Ishikawa (cell line): Measurements from ENCODE around the gene WDR88.
A peak's percentile ranks its signal among the peaks of the same experiment; 100 is the strongest.

Experiments used
- CEBPB ChIP-seq: IDR thresholded peaks from 2 replicates; pipeline ENCODE4 v1.6.1; 2012
- CREB1 ChIP-seq: IDR thresholded peaks from 2 replicates; pipeline ENCODE4 v1.6.1; 2012; ENCODE audit warnings: low read depth
- EGR1 ChIP-seq: IDR thresholded peaks from 2 replicates; pipeline ENCODE4 v1.6.1; 2012
- EP300 ChIP-seq: IDR thresholded peaks from 2 replicates; pipeline ENCODE4 v1.6.1; 2012; ENCODE audit warnings: borderline replicate concordance
- FOXM1 ChIP-seq: IDR thresholded peaks from 2 replicates; pipeline ENCODE4 v1.6.1; 2012; ENCODE audit warnings: low read depth, borderline replicate concordance
- NFIC ChIP-seq: IDR thresholded peaks from 2 replicates; pipeline ENCODE4 v1.6.1; 2012
- RAD21 ChIP-seq: IDR thresholded peaks from 2 replicates; pipeline ENCODE4 v1.6.1; 2012; ENCODE audit warnings: low read depth
- TAF1 ChIP-seq: IDR thresholded peaks from 2 replicates; pipeline ENCODE4 v1.6.1; 2012; ENCODE audit warnings: low read depth, mild to moderate bottlenecking
- TCF12 ChIP-seq: IDR thresholded peaks from 2 replicates; pipeline ENCODE4 v1.6.1; 2012; ENCODE audit warnings: low read depth
- TEAD4 ChIP-seq: IDR thresholded peaks from 2 replicates; pipeline ENCODE4 v1.6.1; 2012
- YY1 ChIP-seq: IDR thresholded peaks from 2 replicates; pipeline ENCODE4 v1.6.1; 2012; ENCODE audit warnings: low read depth
- ZBTB7A ChIP-seq: IDR thresholded peaks from 2 replicates; pipeline ENCODE4 v1.6.1; 2012; ENCODE audit warnings: low read depth
- TF ChIP-seq, protein P1 (sequence below): IDR thresholded peaks from 2 replicates; pipeline ENCODE4 v1.6.1; 2012
- TF ChIP-seq, protein P2 (sequence below): IDR thresholded peaks from 2 replicates; pipeline ENCODE4 v1.6.1; 2012; ENCODE audit warnings: low read depth, mild to moderate bottlenecking
- TF ChIP-seq, protein P3 (sequence below): IDR thresholded peaks from 2 replicates; pipeline ENCODE4 v1.6.1; 2012

WDR88 gene

DNA sequence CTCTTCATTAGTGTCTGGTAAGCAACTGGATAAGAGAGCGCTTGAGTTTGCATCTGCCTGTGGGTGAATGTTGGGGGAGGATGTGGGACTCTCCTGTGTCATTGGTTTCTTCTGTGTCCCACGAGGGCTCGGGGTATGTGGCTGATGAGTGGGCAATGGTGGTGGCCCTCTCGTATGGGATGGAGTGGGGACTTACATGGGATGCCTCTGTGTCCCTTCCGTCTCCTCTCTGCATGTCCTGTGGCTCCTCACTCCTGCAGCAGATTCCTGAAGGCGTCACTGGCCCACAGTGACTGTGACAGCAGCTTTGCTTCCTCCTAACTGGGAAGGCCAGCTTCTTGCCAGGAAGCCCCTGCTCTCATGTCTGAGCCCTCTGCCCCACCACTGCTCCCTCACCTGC is 59.6 kb downstream of the WDR88 start:
- TF ChIP-seq, protein P1, sequence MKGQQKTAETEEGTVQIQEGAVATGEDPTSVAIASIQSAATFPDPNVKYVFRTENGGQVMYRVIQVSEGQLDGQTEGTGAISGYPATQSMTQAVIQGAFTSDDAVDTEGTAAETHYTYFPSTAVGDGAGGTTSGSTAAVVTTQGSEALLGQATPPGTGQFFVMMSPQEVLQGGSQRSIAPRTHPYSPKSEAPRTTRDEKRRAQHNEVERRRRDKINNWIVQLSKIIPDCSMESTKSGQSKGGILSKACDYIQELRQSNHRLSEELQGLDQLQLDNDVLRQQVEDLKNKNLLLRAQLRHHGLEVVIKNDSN = no peak
- TF ChIP-seq YY1 = no peak
- no peak for TF ChIP-seq NFIC
- no peak for TF ChIP-seq CREB1
- TF ChIP-seq EP300 = no peak
- TF ChIP-seq TEAD4 = no peak
- TF ChIP-seq EGR1 = no peak
- TF ChIP-seq ZBTB7A = no peak
- no peak for TF ChIP-seq RAD21
- TF ChIP-seq CEBPB = no peak
- TF ChIP-seq, protein P2, sequence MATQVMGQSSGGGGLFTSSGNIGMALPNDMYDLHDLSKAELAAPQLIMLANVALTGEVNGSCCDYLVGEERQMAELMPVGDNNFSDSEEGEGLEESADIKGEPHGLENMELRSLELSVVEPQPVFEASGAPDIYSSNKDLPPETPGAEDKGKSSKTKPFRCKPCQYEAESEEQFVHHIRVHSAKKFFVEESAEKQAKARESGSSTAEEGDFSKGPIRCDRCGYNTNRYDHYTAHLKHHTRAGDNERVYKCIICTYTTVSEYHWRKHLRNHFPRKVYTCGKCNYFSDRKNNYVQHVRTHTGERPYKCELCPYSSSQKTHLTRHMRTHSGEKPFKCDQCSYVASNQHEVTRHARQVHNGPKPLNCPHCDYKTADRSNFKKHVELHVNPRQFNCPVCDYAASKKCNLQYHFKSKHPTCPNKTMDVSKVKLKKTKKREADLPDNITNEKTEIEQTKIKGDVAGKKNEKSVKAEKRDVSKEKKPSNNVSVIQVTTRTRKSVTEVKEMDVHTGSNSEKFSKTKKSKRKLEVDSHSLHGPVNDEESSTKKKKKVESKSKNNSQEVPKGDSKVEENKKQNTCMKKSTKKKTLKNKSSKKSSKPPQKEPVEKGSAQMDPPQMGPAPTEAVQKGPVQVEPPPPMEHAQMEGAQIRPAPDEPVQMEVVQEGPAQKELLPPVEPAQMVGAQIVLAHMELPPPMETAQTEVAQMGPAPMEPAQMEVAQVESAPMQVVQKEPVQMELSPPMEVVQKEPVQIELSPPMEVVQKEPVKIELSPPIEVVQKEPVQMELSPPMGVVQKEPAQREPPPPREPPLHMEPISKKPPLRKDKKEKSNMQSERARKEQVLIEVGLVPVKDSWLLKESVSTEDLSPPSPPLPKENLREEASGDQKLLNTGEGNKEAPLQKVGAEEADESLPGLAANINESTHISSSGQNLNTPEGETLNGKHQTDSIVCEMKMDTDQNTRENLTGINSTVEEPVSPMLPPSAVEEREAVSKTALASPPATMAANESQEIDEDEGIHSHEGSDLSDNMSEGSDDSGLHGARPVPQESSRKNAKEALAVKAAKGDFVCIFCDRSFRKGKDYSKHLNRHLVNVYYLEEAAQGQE = no peak
- TF ChIP-seq TCF12 = no peak

DNA sequence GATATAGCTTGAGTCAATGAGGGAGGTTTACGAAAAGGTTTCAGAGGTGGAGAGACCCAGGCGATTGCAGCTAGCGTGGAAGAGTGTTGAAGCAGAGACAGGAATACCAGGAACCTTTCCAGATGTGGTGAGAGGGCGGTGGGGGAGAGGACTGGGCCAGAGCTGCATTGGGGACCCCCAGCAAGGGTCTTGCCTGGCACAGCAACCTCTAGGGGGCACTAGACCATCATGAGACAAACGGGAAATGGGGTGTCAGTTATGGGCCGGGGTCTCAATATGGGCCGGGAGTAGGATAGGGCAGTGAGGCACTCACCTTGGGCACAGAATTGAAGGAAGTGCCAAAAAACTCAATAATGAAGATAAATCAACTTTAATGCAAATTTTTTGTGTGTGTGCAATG is 60.1 kb downstream of the WDR88 start:
- peak; percentile 45; the same call in 1 of the 2 replicates for TF ChIP-seq ZBTB7A
- TF ChIP-seq TAF1 = no peak
- peak; percentile 34; the same call in 1 of the 2 replicates for TF ChIP-seq RAD21
- TF ChIP-seq NFIC = no peak

DNA sequence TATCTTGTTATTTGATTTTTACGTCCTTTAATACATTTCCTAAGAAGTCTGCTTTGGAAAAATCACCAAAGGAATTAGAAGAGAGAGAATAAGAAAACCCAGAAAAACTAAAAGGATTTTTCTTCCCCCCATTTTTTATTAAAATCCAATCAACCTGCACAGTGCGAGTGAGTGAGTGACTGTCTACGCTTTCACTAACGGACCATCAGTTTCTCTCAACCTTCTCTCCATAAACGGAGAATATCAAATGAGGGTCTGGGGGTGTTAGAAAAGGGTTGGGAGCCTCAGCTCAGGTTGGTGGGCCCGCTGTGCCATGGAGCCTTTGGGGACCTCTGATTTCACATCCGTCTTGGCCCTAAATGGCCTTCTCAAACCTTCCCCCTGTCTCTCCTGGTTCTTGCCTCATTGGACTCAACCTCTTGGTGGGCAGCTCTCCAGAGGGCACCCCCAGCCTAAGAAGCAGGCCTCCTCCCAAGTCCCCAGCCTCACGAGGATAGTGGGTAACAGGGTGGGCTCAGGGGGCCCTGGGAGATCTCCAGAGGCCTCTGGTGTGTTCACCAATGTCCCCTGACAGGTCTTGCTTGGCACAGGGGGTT is 61.5 kb downstream of the WDR88 start:
- TF ChIP-seq FOXM1 = no peak
- TF ChIP-seq, protein P3, sequence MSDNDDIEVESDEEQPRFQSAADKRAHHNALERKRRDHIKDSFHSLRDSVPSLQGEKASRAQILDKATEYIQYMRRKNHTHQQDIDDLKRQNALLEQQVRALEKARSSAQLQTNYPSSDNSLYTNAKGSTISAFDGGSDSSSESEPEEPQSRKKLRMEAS = no peak
- no peak for TF ChIP-seq CREB1
- TF ChIP-seq CEBPB = no peak
- TF ChIP-seq EGR1 = no peak
- TF ChIP-seq, protein P1 = no peak
- TF ChIP-seq TCF12 = no peak

DNA sequence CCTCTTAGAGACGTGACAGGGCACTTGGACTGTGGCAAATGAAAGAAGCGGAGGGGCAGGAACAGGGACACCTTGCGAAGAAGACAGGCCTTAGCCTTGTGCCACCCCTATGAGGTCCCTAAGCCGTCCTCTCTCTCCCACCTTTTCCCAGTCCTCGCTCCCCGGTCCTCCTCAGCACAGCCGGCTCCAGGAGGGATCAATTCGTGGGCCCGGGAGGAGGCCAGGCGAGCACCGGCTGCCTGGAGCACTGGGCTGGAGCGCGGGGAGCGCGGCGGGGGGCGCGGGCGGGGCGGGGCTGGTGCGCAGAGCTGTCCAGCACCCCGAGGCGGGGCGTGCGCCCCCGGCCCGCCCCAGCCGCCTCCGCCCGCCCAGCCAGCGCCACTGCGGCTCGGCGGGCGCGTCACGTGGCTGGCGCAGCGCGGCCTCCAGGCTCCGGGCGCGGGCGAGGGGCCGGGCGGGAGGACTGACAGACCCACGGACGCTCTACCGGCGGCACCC is 62.0 kb downstream of the WDR88 start, which contains the start of gene LRP3:
Gene LRP3 (plus strand): TSS at position 466 of the 498 bp plus-strand sequence. CDS start 456 bp downstream, outside the sequence.
- TF ChIP-seq, protein P2 = peak; percentile 50; the same call in 1 of the 2 replicates
- no peak for TF ChIP-seq CEBPB
- TF ChIP-seq ZBTB7A = peak; percentile 43; the same call in 1 of the 2 replicates
- TF ChIP-seq EGR1 = no peak
- TF ChIP-seq, protein P3 = peak; percentile 54
- TF ChIP-seq, protein P1 = peak; percentile 86

DNA sequence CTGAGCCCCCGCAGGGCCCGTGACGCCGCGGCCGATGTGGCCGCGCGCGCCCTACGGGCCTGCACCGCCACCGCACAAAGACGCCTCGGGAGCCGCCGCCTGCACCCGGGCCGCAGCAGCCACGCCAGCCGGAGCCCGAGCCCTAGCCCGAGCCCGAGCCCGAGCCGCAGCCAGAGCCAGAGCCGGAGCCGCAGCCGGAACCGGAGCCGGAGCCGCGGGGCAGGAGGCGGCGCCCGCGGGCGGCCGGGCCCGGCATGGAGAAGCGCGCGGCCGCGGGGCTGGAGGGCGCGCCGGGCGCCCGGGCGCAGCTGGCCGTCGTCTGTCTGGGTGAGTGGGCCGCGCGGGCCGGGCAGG is 62.6 kb downstream of the WDR88 start:
- TF ChIP-seq EP300 (no peak), NFIC (no peak), TEAD4 (no peak)
- TF ChIP-seq, protein P3 = no peak

DNA sequence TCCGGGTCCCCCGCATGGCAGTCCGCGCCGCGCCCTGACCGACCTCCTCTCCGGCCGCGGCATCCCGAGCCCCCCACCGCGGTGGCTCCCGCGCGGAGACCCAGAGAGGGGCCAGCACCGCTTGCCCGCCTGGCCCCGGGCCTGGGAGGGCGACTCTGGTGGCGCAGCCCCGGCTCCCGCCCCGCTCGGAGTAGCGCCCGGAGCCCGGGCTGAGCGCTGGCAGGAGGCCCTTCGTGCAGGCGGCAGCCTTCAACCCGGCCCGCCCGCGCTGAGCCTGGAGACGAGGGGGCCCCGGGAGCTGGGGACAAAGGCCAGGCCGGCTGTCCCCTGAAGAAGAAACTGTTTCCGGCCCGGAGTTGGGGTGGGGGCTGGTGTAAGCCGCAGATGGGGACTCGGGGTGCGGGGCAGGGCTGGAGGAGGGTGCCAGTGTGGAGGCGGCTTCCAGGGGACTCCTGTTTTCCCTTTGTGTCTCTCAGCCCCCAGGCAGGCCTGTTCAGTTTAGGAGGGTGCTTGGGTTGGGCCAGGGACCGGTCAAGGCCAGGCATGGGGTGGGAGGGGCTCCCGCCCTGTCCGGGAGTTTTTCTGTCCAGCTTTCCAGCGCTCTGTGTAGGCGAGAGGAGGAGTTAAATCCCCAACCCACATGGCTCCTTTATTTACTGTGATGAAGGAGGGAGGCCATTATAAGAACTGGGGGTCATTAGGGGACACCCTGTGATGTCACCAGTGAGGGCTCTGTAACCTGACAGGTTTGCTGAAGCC is 63.2 kb downstream of the WDR88 start:
- TF ChIP-seq ZBTB7A (peak; percentile 62; the same call in 1 of the 2 replicates), TCF12 (no peak), TEAD4 (no peak)
